Measurements from ENCODE around the gene PNMA5.
"Not testable (repeated sequence)": the region's sequence is repeated elsewhere in the genome, so short reads cannot be mapped to it uniquely, and the experiment has no call there.

PNMA5 gene

DNA sequence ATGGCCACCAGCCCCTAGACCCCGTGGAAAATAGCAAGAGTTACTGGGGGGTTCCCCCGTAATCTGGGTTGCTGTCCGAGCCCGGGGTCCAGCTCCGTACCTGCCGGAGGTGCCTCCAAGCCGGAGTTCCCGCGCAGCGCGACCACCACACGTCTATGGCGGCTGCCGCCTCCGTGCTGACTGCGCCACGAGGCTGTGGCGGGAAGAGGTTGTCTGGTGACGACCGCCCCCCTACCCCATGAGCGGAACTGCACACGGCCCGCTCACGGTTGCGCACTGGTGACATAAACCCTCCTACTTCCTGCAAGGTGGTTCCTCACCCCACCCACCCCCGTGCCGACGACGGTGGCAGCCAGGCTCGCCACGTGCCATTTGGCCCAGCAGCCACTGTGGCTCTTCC, at the start of gene PNMA5:
TSS of gene PNMA5 (minus strand) at position 184 of the 400 bp plus-strand sequence. CDS start 2,518 bp downstream, outside the sequence.
- DNase-seq: no peak

DNA sequence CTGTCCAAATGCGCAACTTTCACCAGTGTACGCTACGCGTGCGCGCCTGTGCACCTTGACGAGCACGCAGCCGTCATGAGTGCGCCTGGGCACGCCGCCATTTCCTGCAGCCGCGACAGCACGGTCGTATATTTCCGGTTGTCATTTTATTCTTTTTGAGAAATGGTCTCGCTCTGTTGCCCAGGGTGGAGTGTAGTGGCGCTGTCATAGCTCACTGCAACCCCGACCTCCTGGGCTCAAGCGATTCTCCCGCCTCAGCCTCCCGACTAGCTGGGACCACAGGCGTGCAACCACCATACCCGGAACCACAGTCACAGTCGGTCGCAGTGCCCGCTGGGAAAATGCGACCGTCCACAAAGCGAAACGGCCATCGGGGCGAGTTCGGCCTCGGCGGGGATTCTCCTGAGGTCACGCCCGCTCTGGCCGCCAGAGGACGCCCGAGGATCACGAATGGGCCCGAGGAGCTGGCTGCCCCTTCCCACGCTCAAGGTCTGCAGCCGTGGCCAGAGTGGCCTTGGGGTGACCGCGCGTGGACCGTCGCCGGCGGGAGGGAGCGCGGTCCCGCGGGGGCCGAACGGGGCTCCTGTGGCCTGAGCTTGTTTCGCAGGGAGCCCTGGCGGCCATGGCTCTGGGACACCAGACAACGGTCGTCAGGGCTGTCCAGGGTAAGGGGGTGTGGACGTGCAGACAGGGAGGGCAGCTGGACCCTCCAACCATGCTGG, 38.6 kb upstream of the PNMA5 start:
- DNase-seq: peak; percentile 59

DNA sequence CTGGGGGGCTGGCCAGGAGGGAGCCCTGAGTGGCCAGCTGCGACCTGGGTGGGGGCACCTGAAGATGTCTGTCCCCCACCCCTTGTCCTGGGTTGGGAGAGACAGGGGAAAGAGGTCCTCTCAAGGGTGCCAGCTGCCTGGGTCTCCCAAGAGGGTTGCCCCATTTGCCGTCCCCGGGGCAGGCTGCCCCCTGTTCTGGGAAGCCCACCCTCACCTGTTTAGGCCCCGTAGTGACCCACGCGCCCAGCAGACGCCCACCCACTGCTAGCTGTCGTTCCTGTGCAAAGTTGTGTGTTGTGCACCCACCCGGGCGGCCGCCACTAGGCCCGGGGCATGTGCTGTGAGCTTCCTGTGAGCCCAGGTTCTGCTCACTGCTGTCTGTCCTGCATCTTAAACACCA, 36.9 kb upstream of the PNMA5 start:
- no peak for DNase-seq

DNA sequence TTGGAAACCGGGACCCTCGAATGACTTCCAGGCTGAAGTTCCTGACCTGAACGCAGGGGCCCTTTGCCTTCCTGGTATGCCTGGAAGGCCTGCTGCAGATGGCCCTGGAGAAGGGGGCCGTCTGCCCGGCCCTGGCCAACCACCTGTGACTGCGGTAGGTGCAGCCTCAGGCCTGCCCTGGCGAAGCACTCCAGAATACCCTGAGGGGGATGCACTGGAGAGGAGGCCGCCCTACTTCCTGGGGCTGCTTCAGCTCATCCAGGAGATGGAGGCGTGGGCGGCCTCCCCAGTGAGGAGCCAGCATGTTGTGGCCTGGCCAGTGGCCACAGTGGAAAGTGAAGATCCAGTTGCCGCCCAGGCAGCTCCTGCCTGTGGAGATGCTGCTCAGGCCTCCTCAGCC, 36.0 kb upstream of the PNMA5 start:
- no peak for DNase-seq

DNA sequence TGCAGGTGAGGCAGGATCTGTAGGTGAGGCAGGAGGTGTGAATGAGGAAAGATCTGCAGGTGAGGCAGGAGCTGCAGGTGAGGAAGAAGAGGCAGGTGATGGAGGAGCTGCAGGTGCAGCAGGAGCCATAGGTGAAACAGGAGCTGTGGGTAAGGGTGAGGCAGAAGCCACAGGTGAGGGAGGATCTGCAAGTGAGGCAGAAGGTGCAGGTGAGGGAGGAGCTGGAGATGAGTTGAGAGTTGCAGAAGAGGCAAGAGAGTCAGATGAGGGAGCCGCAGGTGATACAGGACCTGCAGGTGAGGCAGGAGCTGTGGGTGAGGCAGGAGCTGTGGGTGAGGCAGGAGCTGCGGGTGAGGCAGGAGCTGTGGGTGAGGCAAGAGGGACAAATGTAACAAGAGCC, 35.2 kb upstream of the PNMA5 start:
- DNase-seq: no peak

DNA sequence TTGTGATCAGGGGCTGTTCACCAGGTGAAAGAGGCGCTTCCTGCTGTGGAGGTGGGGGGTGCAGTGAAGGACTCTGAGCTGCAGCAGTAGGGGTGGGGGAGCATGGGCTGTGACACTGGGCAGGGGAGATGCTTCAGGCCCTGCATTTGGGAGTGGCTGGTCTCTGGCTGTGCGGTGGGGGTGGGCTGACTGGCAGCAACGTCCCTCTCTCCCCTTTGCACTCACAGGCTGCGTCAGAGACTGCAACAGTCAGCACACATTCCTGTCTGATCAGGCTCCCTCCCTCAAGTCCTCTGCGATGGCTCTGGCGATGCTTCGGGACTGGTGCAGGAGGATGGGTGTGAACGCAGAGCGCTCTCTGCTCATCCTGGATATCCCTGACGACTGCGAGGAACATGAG, 34.6 kb upstream of the PNMA5 start:
- DNase-seq: not testable (repeated sequence)

DNA sequence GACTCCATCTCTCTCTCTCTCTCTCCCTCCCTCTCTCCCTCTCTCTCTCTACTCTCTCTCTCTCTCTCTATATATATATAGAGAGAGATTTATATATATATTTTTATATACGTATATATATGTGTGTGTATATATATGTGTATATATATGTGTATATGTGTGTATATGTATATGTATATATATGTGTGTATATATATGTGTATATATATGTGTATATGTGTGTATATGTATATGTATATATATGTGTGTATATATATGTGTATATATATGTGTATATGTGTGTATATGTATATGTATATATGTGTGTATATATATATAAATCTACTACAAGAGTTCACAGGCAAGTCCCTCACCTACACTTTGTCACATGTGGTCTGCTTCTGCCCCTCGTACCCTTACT, 32.6 kb upstream of the PNMA5 start:
- not testable (repeated sequence) for DNase-seq

DNA sequence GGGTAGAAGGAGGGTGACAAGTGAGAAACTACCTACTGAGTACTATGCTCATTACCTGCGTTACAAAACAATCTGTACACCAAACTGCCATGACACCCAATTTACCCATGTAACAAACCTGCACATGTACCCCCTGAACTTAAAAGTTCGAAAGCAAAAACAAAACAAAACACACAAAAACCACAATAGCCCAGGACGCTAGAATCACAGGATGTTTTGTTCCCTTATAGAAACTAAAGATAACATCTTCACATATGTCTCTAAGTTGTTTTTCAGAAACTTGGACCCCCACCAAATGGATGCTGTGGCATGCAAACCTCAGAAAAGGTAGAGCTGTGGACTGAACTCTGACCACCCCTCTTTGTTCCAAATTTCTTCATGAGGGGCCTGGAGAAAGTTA, 25.2 kb upstream of the PNMA5 start:
- no peak for DNase-seq

DNA sequence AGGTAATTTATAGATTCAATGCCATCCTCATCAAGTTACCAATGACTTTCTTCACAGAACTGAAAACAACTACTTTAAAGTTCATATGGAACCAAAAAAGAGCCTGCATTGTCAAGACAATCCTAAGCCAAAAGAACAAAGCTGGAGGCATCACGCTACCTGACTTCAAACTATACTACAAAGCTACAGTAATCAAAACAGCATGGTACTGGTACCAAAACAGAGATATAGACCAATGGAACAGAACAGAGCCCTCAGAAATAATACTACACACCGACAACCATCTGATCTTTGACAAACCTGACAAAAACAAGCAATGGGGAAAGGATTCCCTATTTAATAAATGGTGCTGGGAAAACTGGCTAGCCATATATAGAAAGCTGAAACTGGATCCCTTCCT, 23.3 kb upstream of the PNMA5 start:
- not testable (repeated sequence) for DNase-seq

DNA sequence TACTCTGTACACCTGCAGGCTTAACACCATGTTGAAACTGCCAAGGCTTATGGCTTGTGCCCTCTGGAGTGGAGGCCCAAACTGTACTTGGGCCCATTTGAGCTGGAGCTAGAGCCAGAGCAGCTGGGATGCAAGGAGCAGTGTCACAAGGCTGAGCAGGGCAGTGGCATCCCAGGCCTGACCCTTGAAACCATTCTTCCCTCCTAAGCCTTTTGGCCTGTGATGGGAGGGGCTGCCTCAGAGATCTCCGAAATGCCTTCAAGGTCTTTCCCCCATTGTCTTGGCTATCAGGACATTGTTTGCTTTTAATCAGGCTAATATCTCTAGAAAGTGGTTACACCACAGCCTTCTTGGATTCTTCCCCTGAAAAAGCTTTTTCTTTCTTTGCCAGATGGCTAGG, 10.9 kb upstream of the PNMA5 start:
- no peak for DNase-seq

DNA sequence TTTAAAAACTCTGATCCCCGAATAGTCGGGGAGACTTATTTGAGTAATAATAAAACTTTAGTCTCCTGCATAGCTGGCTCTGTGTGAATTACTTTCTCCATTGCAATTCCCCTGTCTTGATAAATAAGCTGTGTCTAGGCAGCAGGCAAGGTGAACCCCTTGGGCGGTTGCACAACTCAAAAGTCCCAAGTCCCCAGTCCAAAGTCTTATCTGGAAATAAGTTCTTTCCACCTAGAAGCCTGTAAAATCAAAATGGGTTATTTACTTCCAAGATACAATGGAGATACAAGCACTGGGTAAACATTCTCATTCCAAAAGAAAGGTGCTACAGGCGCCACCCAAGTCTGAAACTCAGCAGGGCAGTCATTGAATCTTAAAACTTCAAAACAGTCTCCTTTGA, 10.1 kb upstream of the PNMA5 start:
- no peak for DNase-seq

DNA sequence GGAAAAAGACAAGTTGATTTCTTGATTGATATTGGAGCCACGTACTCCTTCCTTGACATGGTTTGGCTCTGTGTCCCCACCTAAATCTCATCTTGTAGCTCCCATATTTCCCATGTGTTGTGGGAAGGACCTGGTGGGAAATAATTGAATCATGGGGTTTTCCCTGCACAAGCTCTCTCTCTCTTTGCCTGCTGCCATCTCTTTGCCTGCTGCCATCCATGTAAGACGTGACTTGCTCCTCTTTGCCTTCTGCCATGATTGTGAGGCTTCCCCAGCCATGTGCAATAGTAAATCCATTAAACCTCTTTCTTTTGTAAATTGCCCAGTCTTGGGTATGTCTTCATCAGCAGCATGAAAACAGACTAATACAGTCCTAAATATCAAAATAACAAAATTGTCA, 8.3 kb upstream of the PNMA5 start:
- DNase-seq: not testable (repeated sequence)

DNA sequence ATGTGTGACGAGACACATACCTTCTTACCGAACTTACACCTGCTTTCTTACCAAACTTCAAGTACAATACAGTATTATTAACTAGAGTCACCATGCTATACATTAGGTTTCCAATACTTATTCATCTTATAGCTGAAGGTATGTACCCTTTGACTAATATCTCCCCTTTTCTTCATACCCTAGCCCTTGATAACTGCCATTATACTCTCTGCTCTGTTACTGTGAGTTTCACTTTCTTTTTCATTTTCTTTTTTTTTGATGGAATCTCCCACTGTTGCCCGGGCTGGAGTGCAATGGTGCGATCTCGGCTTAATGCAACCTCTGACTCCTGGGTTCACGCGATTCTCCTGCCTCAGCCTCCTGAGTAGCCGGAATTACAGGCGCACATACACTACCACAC, 3.4 kb upstream of the PNMA5 start:
- DNase-seq: no peak

DNA sequence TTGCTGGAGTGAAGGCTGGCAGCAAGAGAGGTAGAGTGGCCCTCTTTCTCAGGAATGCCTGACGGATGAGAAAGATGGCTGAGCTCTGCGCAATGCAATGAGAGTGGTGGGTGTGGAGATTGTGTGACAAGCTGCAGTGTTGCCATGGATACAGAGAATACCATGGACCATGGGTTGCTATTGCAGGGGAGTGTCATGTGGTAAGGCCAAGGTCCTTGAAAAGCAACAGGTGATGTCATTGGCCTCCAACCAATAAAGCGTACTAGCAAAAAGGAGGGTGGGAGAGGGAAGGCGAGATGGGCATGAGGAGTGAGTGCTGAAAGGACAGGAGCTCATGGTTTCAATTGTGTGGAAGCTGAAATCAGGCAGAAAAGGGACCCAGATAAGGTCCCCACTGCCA, 1.8 kb downstream of the PNMA5 start:
- DNase-seq: no peak

DNA sequence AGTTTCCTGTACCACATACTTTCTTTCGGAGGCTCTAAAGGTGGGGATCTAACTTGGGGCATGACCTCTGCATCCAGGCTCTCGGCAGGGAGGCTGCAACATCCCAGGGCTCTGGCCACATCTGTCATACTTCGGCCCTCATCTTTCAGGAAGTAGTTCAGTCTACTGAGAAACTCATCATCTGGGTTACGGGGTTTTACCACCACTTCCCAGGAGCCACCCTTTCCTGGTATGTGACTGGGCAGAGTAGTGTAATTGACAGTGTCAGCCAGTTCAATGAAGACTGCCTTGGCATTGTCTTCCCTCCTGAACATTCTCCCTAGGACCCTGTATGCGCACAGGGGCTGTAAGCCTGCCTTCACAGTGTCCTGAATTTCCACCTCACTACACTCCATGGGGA, 2.8 kb downstream of the PNMA5 start:
- DNase-seq: no peak

DNA sequence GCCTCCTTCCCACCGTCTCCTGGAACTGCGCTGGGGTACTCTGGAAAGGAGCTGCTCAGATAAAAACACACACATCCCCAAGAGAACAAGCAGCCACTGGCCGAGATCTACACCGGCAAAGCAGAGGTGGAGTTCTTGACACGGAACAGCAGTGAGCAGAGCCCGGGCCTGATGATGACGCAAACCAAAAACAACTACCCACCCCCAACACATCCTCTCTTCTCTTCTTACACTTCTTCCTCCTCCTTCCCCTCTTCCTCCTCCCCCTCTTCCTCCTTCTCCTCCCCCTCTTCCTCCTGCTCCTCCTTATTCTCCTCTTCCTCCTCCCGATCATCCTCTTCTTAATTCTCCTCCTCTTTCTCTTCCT, 4.6 kb downstream of the PNMA5 start:
- DNase-seq: no peak

DNA sequence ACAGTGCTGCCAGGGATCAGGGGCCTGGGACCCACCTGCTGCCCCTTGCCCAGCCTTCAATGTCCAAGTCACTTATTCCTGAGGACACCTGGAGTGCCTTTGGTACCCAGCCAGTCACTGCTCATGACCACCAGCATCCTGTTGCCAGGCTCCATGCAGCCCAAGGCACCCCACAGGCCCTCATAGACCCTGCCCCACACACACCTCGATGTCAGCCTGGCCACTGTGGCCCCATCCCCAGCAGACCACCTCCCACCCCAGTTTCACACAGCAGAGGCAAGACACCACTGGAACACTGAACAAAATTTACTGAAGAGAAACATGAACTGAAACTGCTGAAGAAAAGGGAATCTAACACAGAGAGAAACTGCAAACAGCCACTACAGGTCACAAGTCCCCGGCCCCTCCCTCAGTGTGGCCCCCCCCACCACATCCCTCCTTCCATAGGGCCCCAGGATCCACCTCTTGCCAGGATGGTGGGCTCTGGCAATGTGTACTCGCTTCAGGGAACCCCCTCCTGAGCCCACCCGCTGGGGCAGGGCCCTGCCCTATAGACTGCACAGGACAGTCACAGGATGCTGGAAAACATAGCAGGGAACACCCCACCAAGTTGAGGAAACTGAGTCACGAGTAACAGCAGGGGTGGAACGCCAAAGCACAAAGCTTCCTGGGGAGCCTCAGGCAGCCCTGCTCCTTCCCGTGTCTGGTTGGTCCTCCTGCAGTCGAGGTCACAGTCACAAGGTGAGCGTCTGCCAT, 5.2 kb downstream of the PNMA5 start:
- no peak for DNase-seq

DNA sequence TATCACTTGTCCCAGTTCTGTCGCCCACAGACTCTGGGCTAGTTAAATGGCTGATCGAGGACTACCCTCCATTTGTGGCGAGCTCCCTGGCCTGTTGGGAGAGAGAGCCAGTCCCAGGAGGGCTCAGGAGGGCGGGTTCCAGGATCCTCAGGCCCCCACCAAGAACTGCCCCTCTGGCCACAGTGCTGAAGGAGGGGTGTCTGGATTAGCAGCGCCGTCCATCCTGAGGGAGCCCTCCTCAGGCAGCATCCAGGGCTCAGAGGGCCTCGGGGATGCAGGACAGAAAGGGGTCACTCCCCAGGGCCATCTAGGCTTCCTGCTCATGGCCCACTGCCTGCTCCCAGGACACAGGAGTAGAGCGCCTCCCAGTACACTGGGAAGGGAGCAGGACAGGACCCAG, 6.1 kb downstream of the PNMA5 start:
- DNase-seq: no peak

DNA sequence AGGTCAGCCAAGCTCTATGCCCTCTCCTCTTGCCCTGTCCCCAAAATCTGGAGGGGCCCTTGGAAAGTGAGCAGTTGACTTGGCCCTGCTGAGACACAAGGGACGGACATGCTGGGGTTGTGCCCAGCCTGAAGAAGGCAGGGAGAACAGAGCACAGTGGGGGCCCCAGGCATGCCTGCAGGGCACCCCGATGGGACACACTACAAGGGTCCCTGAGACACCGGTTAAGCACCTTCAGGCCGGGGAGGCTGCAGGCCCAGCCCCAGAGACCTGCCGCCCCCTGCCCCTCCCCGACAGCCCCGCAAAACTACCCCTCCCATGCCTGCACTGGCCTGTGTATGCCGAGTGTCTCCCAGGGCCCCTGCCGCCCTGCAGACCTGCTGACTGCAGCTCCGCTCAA, 6.8 kb downstream of the PNMA5 start:
- DNase-seq: not testable (repeated sequence)

DNA sequence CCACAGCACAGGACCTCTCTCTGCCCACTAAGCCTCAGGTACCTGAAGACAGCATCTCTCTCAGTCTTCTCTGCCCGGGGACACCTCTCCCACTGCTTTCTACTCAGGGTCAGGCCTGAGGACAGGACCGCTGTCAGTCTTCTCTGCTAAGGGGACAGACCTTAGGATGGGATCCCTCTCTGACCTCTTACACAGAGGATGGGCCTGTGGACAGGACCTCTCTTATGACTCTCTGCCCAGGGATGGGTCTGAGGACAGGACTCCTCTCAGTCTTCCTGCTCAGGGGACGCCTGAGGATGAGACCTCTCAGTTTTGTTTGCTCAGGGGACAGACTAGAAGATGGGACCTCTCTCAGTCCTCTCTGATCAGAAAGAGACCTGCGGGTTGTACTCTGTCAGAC, 8.5 kb downstream of the PNMA5 start:
- DNase-seq: not testable (repeated sequence)

DNA sequence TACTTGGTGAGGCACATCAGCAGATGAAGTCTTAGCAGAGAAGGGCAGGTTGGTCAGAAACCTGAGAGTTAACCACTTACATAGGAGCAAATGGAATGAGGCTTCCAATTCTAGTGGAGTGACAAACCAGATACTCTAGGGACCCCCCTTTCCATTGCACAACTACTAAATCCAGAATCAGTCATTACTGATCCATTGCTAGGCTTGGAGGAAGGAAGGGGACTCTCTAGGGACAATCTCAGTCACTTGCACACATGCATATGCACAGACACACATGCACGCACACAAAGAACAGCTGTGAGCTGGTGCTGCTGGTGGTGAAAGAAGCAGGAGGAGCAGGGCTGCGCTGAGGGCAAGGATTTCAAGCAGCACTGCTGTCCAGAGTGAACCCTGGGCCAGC, 25.7 kb downstream of the PNMA5 start:
- no peak for DNase-seq

DNA sequence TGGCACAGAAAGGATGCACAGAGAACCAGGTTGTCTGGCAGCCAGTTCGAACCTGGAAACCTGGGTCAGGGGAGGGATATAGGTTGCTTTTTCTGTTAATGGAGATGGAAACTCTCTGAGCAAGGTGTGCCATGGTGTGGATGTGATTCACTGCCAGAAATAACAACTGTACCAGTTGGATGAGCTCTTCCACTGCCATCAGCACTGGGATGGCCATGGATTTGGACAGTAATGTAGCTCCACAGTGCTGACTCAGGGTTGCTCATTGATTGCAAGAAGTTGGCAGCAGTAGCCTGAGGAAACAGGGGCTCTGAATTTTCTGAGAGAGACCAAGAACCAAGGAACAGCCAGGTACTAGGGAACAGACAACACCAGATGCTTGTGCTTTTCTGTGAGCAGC, 33.8 kb downstream of the PNMA5 start:
- DNase-seq: no peak

DNA sequence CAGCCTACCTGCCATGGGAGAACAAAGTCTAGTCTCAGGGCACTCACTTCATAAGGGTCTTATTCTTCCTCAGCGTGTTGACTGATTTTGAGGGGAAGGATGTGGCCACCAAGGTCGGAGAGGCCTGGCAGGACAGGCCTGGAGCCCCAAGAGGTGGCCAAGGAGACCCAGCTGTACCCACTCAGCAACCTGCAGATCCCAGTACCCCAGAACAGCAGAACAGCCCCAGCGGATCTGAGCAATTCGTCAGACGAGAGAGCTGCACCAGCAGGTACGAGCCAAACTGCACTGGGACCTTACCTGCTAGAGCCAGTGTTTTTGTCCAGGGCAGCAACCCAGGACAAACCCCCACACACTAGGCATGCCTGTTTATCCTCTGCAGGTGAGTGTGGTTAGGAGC, 34.3 kb downstream of the PNMA5 start:
- DNase-seq: no peak

DNA sequence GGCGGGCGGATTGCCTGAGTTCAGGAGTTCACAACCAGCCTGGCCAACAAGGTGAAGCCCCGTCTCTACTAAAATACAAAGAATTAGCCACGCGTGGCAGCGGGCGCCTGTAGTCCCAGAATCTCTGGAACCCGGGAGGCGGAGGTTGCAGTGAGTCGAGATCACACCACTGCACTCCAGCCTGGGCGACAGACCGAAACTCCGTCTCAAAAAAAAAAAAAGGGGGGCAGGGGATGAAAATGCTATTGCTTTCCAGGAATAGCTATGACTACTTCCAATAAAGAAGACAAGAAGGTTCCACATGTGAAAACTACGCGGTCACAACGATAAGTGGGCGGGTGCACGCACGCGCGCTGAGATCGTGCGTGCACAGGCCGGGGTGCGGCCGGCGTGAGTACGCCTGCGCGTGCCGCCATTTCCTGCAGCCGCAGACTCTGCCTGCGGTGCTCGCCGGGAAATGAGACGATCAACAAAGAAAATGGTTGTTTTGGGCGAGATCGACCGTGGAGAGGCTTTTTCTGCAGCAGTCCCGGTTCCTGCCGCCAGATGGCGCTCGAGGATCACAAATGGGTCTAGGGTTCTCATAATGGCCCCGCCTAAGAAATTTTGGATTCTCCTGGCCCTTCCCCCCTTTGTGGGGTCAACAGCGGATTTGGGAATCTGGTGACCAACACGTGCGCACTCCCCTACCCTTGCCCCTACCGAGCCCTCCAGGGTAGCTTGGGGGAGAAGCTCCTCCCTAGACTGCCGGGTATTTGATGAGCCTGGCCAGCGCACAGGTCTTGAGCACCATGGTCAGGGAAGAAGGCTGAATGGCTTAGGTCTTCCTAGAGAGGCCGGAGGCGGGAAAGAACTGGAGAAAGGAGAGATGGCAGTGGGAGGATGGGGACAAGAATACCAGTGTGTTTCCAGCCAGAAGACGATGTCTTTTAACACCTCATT, 35.1 kb downstream of the PNMA5 start:
- peak; percentile 91 for DNase-seq
